Measurements from ENCODE around the gene RGL1. TPM values are rescaled to one million over a fixed set of nuclear protein-coding genes. Genes with fewer than 3 reads are reported as not detected.
"Not testable (repeated sequence)": the region's sequence is repeated elsewhere in the genome, so short reads cannot be mapped to it uniquely, and the experiment has no call there.

Gene RGL1
- total RNA-seq, 4 donors from 2014 or later, result 12.1 to 13.8 (median 13.0) TPM

- Histone ChIP-seq H3K27me3 (no peaks in the 10 kb centered on the region), H3K27ac (no peak overlapping the region), H3K4me3 (no peak overlapping the region), H3K9me3 (no peaks in the 10 kb centered on the region), H3K4me1 (no peaks in the 10 kb centered on the region), H3K36me3 (no peaks in the 10 kb centered on the region)
- WGBS, 2 donors (ENCODE audit: low coverage in 1 of 2), result 67 to 81% methylated on average over 2 of the region's 2 CpGs
- no peak for DNase-seq
- in situ Hi-C loops (cut with MboI; ENCODE audit: low pct_ligation_motif_present in 1 of 4, low pct_unique_long_range_greater_than_20kb in 1 of 4, low sequenced_read_pairs in 3 of 4), result no loop called here
- intact Hi-C loops (cut with DNase I; ENCODE audit: low total_unique reads), result no loop called here
- TF ChIP-seq POLR2AphosphoS5 (IDR thresholded peaks at IDR 0.05) (no peak), POLR2A (IDR thresholded peaks at IDR 0.05) (no peak), EP300 (IDR thresholded peaks at IDR 0.05; ENCODE audit: low read depth) (no peak)
- TF ChIP-seq, protein P1, sequence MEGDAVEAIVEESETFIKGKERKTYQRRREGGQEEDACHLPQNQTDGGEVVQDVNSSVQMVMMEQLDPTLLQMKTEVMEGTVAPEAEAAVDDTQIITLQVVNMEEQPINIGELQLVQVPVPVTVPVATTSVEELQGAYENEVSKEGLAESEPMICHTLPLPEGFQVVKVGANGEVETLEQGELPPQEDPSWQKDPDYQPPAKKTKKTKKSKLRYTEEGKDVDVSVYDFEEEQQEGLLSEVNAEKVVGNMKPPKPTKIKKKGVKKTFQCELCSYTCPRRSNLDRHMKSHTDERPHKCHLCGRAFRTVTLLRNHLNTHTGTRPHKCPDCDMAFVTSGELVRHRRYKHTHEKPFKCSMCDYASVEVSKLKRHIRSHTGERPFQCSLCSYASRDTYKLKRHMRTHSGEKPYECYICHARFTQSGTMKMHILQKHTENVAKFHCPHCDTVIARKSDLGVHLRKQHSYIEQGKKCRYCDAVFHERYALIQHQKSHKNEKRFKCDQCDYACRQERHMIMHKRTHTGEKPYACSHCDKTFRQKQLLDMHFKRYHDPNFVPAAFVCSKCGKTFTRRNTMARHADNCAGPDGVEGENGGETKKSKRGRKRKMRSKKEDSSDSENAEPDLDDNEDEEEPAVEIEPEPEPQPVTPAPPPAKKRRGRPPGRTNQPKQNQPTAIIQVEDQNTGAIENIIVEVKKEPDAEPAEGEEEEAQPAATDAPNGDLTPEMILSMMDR (IDR thresholded peaks at IDR 0.05), result no peak
These were observed 44.3 kb upstream of the RGL1 start for GRCh38 chr1:183760661-183761060.

- in situ Hi-C loops (cut with MboI; ENCODE audit: low pct_ligation_motif_present in 1 of 4, low pct_unique_long_range_greater_than_20kb in 1 of 4, low sequenced_read_pairs in 3 of 4) (no loop called here), intact Hi-C loops (cut with DNase I; ENCODE audit: low total_unique reads) (no loop called here)
- no peak for TF ChIP-seq EP300 (IDR thresholded peaks at IDR 0.05; ENCODE audit: low read depth)
- TF ChIP-seq POLR2AphosphoS5 (IDR thresholded peaks at IDR 0.05), result no peak
- TF ChIP-seq POLR2A (IDR thresholded peaks at IDR 0.05), result no peak
- Histone ChIP-seq H3K9me3 (no peaks in the 10 kb centered on the region), H3K27ac (no peak overlapping the region), H3K4me3 (no peak overlapping the region), H3K4me1 (no peaks in the 10 kb centered on the region), H3K27me3 (no peaks in the 10 kb centered on the region), H3K36me3 (no peaks in the 10 kb centered on the region)
- 77 to 90% methylated on average over 1 of the region's 1 CpG for WGBS, 2 donors (ENCODE audit: low coverage in 1 of 2)
- no peak for DNase-seq
These were observed 43.0 kb upstream of the RGL1 start for GRCh38 chr1:183761871-183762270.

- intact Hi-C loops (cut with DNase I; ENCODE audit: low total_unique reads); in situ Hi-C loops (cut with MboI; ENCODE audit: low pct_ligation_motif_present in 1 of 4, low pct_unique_long_range_greater_than_20kb in 1 of 4, low sequenced_read_pairs in 3 of 4): not testable (repeated sequence)
These were observed 42.1 kb upstream of the RGL1 start for GRCh38 chr1:183762856-183763255.

DNA sequence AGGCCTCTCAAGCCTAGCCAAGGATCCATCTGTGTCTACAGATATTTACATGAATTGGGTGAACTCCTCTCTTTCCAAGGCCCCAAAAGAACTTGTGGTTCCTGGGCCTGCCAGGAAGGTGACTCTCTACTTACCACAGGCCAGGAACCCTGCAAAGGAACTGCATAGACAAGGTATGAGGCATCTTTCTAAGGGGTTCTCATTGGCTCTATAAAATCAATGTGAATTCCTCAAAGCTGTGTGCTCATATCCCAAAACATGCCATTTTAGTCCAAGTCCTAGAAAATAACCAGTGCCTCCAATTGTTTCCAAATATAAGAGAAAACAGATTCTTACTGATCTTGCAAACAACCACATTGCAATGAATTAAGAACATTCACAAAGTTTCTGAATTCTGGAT, 39.9 kb upstream of the RGL1 start:
- Histone ChIP-seq H3K36me3 (no peaks in the 10 kb centered on the region), H3K9me3 (no peaks in the 10 kb centered on the region), H3K27me3 (no peaks in the 10 kb centered on the region), H3K4me3 (no peak overlapping the region), H3K4me1 (no peaks in the 10 kb centered on the region), H3K27ac (no peak overlapping the region)
- in situ Hi-C loops (cut with MboI; ENCODE audit: low pct_ligation_motif_present in 1 of 4, low pct_unique_long_range_greater_than_20kb in 1 of 4, low sequenced_read_pairs in 3 of 4) (no loop called here), intact Hi-C loops (cut with DNase I; ENCODE audit: low total_unique reads) (no loop called here)
- TF ChIP-seq EP300 (IDR thresholded peaks at IDR 0.05; ENCODE audit: low read depth) (no peak), POLR2A (IDR thresholded peaks at IDR 0.05) (no peak), POLR2AphosphoS5 (IDR thresholded peaks at IDR 0.05) (no peak)
- TF ChIP-seq, protein P1 (IDR thresholded peaks at IDR 0.05), result no peak
- DNase-seq, result no peak

More at GRCh38 chr1:183762856-183763255, 42.1 kb upstream of the RGL1 start:
- H3K36me3 ChIP-seq, H3K27ac ChIP-seq, H3K4me3 ChIP-seq, H3K4me1 ChIP-seq, DNase-seq, H3K9me3 ChIP-seq, H3K27me3 ChIP-seq: not testable (repeated sequence)

DNA sequence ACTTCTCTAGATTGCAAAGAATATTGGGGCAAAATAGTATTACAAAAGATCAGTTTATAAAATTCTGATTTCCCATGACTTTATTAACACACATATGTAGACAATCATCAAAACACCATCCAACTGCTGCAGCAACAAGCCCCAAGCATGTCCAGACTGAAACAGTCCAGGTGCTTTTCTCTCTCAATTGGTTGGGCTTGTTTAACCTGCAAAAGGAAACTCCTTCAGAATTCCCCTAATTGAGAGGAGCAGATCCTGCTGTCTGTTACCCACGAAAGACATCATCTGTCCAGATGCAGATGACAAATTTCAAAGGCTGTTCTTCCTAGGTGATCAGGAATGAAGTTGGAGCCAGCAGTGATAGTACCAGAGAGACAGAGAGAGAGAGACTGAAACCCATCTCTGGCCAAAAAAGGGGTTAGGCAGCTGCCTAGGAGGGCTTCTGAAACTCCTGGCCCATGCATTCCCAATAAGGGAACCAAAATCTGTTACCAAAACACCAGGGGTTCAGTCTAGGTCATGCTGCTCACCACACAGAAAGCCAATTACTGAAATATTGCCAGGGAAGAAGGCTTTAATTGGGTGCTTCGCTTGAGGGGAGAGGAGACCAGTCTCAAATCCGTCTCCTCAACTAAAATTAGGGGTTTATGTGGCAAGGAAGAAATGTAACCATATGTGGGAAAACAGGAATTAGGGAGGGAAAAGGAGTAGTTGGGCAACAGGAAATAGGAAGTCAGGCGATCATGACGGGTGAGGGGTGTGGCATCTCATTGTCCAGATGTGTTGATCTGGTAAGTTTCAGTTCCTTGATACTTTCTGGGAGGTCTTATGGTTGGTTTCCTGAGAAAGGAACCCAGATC, 34.7 kb upstream of the RGL1 start:
- H3K36me3 ChIP-seq, result no peaks in the 10 kb centered on the region
- no peak overlapping the region for H3K4me3 ChIP-seq
- in situ Hi-C loops (cut with MboI; ENCODE audit: low pct_ligation_motif_present in 1 of 4, low pct_unique_long_range_greater_than_20kb in 1 of 4, low sequenced_read_pairs in 3 of 4), result no loop called here
- H3K27ac ChIP-seq, result no peak overlapping the region
- no peaks in the 10 kb centered on the region for H3K27me3 ChIP-seq
- no peaks in the 10 kb centered on the region for H3K4me1 ChIP-seq
- 69 to 78% methylated on average over 4 to 5 of the region's 5 CpGs for WGBS, 2 donors (ENCODE audit: low coverage in 1 of 2)
- peaks cover 6% of the 10 kb centered on the region in 2 donors for H3K9me3 ChIP-seq
- no peak for DNase-seq
- intact Hi-C loops (cut with DNase I; ENCODE audit: low total_unique reads), result loop anchor here (10.0 kb wide), 1 partner anchor 1685 kb away; no protein-coding TSS in a partner anchor
- TF ChIP-seq, protein P1 (IDR thresholded peaks at IDR 0.05), result no peak
- TF ChIP-seq POLR2A (IDR thresholded peaks at IDR 0.05) (no peak), POLR2AphosphoS5 (IDR thresholded peaks at IDR 0.05) (no peak), EP300 (IDR thresholded peaks at IDR 0.05; ENCODE audit: low read depth) (no peak)
